ENCODE results near the gene ARHGEF28.

The ARHGEF28 gene

GRCh38 chr5:73907164-73907563, 281.2 kb downstream of the ARHGEF28 start:
- DNase-seq = no peak

DNA sequence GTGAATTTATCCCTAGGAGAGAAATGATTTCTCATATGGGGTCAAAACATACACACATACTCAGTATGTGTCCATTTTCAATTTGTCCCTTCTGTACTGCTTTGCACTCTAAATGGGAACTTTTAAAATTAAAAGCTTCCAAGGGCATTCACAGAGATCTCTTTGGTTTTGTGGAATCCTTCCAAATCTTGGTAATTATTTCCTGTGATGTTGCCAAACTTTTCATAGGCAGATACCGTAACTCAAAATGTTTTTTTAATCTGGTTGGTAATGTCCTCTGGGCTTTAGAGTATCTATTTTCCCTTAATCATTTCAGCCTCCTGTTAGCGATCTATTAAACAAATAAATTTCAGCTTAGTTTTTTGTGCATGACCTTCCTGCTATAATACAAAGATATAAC, 282.4 kb downstream of the ARHGEF28 start:
- no peak for DNase-seq

DNA sequence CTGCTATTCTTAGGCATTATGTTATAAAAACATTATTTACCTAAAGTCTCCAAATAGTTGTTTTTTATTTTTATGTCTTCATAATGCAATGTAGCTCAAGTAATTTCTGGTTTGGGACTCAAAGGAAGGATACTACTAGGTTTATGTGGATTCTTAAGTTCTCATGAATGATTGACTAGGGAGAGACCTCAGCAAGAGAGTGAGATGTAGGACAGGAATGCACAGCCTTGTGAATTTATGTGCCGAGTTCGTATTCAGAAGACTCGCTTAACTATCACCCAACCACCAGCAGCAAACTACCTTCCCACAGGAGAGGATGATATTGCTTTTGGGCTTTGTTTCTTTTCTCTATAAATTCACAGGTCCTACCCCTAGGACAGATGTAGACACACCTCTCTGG, 282.9 kb downstream of the ARHGEF28 start:
- DNase-seq = no peak

- DNase-seq = no peak
Observed at GRCh38 chr5:73909474-73909873, 283.5 kb downstream of the ARHGEF28 start.

DNA sequence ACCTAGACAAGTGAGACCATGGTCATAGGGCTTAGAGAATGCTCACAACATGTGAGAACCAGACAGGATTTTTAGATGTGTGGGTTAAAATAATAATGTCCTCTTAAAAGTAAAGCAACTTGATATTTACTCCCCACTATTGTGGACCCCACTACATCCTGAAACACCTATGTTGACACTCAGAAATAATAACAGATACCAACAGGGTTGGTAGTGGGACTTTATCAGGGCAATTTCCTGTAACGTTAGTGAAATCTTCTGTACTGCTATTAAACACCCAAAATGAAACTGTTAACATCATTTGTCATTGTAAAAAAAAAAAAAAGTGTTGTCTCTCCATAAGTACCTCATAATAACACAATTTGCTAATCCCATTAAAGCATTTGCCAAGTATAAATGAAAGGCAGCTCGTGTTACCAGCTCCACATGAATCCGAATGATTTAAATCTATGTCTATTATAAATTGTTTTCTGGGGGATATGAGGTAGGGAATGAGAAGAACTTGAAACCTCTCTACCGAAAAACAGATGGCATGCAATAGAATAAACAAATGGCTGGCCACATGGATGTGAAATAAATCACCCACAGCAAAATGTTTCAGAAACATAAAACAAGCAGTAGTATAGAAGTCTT, 285.9 kb downstream of the ARHGEF28 start:
- no peak for DNase-seq

DNA sequence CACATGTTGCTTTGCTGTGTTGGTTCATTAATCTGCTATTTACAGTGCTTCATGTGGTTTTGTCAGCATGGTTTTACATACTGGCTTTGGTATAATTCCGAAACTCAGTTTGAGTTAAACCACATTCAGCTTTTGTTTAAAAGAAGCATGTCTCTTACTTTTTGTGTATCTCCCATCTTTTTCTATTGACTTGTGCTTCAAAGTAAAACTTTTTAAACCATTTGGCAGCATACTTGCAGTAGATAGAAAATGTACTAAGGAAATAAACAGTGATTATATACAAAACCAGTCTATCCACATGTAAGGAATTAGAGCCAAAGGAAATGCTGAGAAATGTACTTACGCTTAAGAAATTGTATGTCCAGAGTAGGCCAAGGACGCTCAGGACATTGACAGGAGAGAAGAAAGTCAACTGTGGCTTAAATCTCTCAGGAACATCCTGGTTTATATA, 286.9 kb downstream of the ARHGEF28 start:
- DNase-seq = no peak

GRCh38 chr5:73913971-73914370, 288.0 kb downstream of the ARHGEF28 start:
- no peak for DNase-seq

DNA sequence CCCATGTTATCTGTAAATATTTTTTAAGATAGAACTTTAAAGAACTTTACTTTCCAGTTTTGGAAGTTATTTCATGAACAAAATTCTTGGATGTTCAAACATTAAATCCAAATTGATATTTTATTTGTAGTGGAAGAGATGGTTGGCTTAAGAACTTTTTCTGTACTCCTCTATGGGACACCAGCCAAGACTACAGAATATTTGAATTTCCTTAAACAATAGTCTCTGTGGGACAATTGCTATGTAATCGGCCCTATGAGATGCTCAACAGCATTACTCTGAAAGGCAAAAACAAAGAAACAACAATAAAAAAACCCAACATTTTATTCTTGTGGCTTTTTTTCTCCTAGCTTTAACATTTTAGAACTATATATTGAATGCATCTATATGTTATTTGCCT, 289.3 kb downstream of the ARHGEF28 start:
- DNase-seq = no peak

DNA sequence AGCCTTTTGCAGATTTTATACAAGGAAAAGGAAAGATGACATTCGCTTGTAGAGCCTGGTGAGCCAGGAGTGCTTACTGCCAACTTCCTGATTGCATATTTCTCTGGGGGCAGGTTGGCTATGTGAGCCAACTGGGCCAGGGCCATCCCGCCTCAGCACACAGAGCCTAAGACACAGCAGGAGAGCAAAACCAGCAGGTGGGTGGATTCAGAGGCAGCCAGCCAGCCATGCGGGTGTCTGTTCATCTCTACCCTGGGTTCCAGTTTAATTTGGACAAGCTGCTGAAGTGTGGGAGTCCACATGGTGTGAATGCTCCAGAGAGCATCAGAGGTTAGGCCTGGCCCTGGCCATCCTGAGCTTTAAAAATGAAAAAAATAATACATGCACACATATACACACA, 291.4 kb downstream of the ARHGEF28 start:
- DNase-seq = no peak

DNA sequence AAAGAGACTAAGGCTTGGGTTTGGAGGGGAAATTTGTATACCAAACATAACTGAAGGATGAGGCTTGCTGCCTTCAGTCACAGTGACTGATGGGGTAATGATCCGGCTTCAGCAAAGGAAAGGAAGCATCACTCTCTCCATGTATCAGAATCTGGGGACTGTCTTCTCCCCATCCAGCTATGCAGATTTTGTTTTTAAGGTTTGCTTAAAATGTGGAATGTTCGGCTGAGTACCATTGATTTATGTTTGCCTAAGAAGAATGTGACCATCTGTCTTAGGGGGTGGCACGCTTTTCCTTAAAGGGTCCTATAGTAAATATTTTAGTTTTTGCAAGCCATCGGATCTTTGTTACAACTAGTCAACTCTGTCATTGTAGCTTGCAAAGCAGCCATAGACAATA, 291.9 kb downstream of the ARHGEF28 start:
- DNase-seq = no peak

DNA sequence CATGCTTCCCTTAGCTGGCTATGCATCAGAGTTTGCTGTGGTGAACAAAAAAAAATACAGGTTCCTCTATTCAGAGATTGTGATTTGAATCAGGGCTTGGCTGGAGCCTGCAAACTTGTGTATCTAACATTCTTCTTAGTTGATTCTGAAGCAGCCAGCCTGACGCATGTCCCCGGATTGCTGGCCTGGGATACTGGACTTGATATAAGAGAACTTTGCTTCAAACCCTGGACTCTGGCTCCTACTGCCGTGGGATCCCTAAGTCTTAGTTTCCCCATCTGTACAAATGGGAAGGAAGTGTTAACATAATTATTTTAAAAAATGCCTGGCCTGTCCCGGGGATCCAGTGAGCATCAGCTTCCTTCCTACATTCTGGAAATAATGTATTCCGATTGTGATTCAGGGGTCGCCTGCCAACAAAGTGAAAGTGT, 292.8 kb downstream of the ARHGEF28 start:
- DNase-seq = no peak

GRCh38 chr5:73921741-73922140, 295.7 kb downstream of the ARHGEF28 start:
- DNase-seq = no peak

DNA sequence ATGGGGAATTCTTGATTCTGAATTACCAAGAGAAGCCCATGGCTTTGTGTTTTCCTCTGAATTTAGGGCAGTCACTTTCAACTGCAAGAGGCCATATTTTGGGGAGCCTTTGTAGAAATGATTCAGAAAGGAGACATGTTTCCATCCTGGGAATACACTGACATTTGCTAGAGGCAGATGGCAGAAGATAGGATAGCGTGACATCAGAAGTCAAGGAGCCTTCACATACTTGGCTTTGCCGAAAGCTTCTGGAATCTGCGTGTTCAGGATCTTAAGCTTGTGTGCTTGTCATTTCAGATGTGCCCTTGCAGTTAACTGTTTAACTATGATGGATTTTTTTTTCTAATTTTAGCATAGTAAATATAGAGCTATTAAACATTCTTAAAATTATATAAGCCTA, 296.2 kb downstream of the ARHGEF28 start:
- no peak for DNase-seq

DNA sequence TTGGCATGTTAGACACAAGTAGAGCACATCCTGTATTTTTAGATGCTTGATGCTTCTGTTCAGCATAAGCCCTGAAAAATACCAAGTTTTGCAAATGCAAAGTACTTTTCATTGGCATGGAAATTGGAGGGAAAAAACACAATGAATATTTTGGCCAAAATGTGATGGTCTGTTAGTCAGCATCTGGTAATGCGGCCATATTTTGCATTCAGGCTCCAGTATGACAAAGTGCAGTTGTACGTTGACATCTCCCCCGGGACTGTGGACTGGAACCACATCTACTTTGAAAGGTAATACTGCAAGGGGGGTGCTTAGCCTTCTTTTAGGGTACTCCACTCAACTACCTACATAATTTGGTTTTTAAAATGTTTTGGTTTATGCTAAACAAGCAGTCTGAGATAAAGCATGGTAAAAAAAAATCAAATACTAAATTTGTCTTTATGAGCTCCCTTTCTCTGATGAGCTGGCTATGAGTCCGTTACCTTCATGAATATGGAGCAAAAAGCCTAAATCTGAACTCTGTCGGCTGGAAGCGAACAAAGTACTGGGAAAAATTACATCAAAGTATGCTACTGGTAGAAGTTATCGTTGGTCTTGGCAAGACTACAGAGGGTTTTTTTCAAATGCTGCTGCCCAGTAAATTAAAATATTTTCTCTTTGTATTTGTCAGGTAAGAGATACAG, 297.0 kb downstream of the ARHGEF28 start:
- no peak for DNase-seq

- DNase-seq = no peak
Observed at GRCh38 chr5:73928476-73929070, 302.6 kb downstream of the ARHGEF28 start.

DNA sequence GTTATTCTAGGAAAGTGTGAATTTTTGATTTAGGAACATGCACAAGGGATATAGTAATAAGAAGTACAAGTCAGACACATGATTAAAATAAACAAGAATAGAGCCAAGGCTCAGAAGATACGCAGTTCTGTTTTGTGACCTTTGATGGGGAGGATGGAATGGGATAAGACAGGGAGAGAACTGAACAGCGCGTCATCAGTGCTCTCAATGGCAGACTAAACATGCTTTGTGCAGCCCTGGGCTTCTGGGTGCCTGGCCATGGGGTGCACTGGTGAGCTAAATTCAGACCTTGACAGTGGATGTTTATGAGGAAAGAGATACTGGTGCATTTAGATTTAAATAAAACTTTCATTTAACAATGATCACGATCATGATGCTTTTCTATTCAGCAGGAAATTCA, 309.7 kb downstream of the ARHGEF28 start:
- DNase-seq = no peak

- no peak for DNase-seq
Observed at GRCh38 chr5:73938280-73938937, 312.4 kb downstream of the ARHGEF28 start.

GRCh38 chr5:73938938-73939320, 312.9 kb downstream of the ARHGEF28 start:
- no peak for DNase-seq

- DNase-seq = no peak
Observed at GRCh38 chr5:73939557-73939956, 313.6 kb downstream of the ARHGEF28 start.

DNA sequence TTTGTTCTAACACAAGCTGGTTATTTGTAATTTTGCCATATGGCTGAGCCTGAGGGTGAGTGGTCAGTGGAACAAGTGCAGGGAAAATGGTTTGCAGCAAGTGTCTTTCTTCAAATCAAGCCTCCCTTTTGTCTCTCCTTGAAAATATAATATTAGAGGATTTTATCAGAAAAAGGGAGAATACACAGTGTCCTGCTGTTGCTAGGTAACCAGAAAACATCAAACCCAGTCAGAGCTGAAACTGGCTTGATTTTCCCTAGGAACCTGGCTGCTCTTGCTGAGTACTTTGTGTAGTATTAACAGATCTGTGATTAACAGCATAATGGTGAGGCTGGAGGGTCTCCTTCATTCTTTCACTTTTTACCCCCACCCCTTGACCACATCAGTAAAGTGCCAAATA, 314.0 kb downstream of the ARHGEF28 start:
- no peak for DNase-seq

GRCh38 chr5:73940801-73941200, 314.8 kb downstream of the ARHGEF28 start:
- no peak for DNase-seq

DNA sequence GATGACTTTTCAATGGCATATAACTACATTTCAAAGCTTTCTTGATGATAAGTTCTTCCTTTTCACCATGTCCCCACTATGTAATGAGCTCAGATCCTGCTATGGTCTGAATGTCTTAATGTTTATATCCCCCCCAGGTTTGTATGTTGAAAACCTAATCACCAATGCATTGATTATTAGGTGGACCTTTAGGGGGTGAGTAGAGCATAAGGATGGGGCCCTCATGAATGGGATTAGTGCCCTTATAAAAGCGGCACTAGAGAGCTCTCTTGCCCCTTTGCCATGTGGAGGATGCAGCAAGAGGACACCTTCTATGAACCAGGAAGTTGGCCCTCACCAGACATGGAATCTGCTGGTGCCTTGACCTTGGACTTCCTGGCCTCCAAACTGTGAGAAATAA, 316.8 kb downstream of the ARHGEF28 start:
- no peak for DNase-seq

DNA sequence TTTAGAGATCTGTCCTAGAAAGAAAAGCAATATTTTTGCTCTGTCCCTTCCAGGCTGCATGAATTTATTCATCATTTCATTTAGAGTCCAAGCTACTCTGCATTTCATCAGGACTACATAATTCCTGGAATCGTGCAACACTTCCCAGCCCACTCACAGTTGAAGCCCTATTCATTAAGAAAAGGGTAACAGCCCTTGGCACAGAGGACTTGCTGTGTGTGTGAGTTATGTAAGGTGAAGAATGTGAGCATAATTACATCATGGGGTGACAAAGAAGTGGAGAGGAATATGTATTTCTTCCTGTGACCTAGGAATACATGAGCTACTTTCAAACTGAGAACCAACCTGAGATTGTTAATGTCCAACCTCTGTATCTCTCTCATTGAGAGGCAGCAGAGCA, 317.4 kb downstream of the ARHGEF28 start:
- no peak for DNase-seq

DNA sequence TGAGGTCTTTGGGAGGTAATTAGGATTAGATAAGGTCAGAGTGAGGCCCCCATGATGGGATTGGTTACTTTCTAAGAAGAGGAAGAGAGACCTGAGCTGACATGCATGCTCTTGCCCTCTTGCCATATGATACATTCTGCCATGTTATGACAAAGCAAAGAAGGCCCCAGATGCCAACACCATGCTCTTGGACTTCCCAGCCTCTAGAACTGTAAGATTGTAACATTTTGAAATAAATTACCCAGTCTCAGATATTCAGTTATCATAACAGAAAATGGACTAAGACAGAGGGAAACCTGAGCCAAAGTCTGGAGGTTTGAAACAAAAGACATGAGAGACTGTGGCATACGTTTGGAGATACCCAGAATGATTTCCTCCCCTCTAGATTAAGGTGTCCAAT, 318.6 kb downstream of the ARHGEF28 start:
- no peak for DNase-seq

Data from CD4-positive, alpha-beta T cell treated with Interleukin-4 for 1 hour (primary cell).